GM12874 (cell line): ENCODE measurements around the gene FBLN1.

Experiments used
- CTCF ChIP-seq: IDR thresholded peaks from 2 replicates; pipeline ENCODE4 v1.5.1; 2011; ENCODE audit warnings: low read depth, mild to moderate bottlenecking, control low read depth, low read length, moderate library complexity; ENCODE audit not compliant: insufficient read depth

The FBLN1 gene

DNA sequence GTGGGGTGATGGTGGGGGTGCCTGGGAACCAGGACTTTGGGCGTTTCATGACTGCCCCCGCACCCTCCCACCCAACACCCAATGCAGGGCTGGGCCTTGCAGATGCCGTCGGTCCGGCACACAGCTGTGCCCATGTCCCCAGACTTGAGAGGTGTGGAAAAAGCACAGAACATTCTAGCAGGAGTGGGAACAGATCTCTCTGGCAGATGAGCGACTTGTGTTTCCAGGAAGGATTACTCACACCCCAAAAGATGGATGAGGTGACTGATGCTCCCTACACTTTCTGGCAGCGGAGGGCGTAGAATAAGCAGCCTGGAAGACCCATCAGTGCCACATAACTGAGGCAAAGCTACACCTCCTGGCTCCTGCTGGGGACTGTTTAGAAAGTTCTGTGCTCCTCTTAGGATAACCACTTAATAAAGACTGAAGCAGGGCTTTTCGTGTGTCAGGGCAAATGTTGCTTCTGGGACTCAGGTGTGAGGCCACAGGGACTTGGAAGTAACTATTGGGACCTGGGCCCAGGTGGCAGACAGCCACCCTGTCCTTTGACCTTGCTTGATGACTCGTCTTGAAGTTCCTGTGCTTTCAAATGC lies 24.2 kb downstream of the FBLN1 start:
- TF ChIP-seq CTCF, result no peak

GRCh38 chr22:45527456-45527855 lies 24.8 kb downstream of the FBLN1 start:
- TF ChIP-seq CTCF, result no peak

- no peak for TF ChIP-seq CTCF
Observed at GRCh38 chr22:45528046-45528445, 25.4 kb downstream of the FBLN1 start.

DNA sequence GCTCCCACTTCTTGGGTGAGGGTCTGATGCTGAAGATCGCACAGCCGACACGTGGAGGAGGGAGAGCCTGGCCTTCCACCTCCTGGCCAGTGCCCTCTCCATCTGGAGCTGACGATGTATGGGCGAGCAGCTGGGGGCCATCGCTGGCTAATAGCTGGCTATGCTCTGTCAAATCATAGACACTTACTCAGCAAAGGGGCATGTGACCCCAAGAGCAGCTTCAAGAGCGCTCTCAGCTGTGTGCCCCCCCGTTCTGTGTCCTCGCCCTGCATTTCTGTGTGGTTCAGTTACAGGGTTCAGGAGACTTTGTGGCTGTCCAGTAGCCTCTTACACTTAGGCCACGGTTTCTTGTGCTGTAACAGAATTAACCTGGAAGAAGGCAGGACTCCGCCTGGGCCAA lies 26.4 kb downstream of the FBLN1 start:
- no peak for TF ChIP-seq CTCF

DNA sequence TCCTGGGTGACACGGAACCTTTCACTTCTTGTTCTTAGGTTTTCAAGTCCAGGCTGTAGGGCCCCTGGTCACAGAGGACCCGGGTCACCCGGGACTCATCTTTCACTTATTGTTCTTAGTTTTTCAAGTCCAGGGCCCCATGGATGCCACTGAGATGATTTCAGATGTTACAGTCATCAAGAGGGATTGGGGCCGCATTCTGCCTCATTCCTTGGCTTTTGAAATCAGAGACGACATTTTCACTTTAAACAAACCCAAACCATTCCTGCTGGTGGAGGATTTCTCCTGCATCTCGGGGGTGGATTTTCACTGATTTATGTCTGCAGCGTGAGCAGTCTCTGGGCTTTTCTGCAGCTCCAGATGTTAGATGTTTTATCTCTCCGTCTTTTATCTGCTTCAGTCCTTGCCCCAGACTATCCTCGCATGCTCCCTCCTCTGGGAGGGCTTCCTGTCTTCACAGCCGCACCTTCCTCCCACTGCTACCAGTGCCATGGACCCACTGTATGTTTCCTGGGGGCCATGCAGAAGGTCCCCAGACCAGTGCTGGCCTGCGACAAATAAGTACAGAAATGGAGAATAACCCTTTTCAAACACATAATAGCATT lies 27.4 kb downstream of the FBLN1 start:
- TF ChIP-seq CTCF, result no peak

DNA sequence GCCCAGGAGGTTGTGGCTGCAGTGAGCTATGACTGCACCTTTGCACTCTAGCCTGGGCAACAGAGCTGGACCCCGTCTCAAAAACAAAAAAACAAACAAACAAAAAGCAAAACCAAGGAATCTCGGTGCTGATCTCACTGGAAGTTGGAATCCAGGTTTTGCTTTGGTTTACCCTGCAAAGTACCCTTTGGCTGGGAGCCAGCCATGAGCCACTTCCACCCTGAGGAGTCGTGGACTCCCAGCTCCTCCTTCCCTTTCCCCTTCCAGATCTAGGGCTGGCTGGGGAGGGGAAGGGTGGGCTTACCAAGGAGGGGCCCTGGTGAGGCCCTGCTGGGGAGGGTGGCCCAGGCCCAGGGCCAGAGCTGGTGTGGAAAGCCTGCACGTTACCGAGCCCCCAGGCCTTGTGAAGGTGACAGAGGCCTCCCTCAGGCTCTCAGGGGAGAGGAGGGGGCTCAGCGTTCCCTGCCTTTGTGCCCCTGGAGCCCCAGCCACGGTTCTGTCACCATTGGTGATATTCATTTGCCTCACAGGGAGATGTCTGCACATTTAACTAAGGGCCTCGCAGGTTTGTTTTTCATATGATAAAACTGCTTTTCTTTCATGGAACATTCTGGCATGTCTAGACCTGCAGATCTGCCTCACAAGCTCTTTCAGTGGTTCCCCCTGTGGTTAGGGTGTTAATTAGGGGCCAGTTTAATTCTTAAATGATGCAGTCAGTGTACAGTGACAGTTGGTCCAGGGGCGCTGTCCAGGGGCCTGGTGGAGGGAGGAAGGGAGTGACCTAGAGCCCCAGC lies 29.0 kb downstream of the FBLN1 start:
- no peak for TF ChIP-seq CTCF

- TF ChIP-seq CTCF, result no peak
Observed at GRCh38 chr22:45532235-45532631, 29.6 kb downstream of the FBLN1 start.
